Mesodermal cell (in vitro differentiated cells): ENCODE results near the gene LINC01488.

Experiments
- H3K27ac ChIP-seq: 2 replicates; pipeline ENCODE4 v1.7.0; 2013; ENCODE audit warnings: mild to moderate bottlenecking, low read depth, low read length, moderate library complexity; ENCODE audit not compliant: severe bottlenecking
- H3K36me3 ChIP-seq: 2 replicates; pipeline ENCODE4 v1.7.1; 2013; ENCODE audit warnings: mild to moderate bottlenecking, low read length, moderate library complexity; ENCODE audit not compliant: control insufficient read depth, insufficient read depth
- H3K4me1 ChIP-seq: one replicate; pipeline ENCODE4 v1.7.1; 2013; ENCODE audit warnings: mild to moderate bottlenecking, low read length; ENCODE audit not compliant: insufficient read depth, control insufficient read depth, poor library complexity, severe bottlenecking
- H3K4me3 ChIP-seq: 2 replicates; pipeline ENCODE4 v1.7.0; 2013; ENCODE audit warnings: low read length, control low read depth, mild to moderate bottlenecking; ENCODE audit not compliant: insufficient read depth, poor library complexity, severe bottlenecking; ENCODE audit errors: extremely low read depth
- H3K9me3 ChIP-seq: 2 replicates; pipeline ENCODE4 v1.7.1; 2013; ENCODE audit warnings: mild to moderate bottlenecking, low read length, moderate library complexity; ENCODE audit not compliant: control insufficient read depth
- WGBS, 2 experiments: methylation state at CpG; one replicate each; pipeline ENCODE4 v1.1.5; 2013; ENCODE audit warnings: missing lambda C conversion rate in 2 of 2; ENCODE audit not compliant: insufficient coverage in 2 of 2; 5-methylcytosine and 5-hydroxymethylcytosine counted together

LINC01488 gene

DNA sequence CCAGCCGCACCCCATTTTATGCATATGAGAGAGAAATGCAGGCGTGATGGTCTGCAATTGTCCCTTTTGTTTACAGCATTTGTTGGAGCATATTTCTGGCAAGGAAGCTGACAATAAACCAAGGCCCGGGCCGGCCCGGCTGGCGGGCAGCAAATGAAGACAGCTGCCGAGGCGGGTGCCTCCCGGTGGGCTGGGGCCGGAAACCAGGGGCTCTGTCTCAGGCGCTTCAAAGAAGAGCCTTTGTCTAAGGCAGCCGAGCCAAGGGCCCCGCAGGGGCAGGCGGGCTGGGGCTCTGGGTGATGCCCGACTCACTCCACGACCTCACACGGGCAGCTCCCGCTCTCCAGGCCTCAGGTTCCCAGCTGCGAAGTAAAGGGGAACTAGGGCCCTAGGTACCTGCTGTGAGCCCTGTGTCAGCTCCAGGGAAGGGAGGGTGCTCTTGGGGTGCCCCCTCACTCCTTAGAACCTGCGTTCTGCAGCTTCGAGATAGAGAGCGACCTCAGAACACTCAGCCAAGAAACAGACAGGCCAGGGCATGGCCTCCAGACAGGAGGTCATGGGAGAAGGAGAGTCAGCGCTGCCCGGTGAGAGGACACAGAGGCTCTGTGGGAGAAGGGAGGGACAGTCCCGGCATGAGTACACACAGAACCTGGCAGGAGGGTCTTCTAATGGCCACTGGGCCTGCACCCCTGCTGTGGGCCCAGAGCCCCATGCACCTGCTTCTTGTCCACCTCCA, 2.4 kb downstream of the LINC01488 start:
- Histone ChIP-seq H3K27ac (no peak overlapping the region), H3K4me3 (no peak overlapping the region), H3K36me3 (no peaks in the 10 kb centered on the region), H3K9me3 (no peaks in the 10 kb centered on the region), H3K4me1 (peaks cover 27% of the 10 kb centered on the region)
- WGBS, 2 experiments: 48 to 58% methylated on average over 21 to 22 of the region's 25 CpGs

DNA sequence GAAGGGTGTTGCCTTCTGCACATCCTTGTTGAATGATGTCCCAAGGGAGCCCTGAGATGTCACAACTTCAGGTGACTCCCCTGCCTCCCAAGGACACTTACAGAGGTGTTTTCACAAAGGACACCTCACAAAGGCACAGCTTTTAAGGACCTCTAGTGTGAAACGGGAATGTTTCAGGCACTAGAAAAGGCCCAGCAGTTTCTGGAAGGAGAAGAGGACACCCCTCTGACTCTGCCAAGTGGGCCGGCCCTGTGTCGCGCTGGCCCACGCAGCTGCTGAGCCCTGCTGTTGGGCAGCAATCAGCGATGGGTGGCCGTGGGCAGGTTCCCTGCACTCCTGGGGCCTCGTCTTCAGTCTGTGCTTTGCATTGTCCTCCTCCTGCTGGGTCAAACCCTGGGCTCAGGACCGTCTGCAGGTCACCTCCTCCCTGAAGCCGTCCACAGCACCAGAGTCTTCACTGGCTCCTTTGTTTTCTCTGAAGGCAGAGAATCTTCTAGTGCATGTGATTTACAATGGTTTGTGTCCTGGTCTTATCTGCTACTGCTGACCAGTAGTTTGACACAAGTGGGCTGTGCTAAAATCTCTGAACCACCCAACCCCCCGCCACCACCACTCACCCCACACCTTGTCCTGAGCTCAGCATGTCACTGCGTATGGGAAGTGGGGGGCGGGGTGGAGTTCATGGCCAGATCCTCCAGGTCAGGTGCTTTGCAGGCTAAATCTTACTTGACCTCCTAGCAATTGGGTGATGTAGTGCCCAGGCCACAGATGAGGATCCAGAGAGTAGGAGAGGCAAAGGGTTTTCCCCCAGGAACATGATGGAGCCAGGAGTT, 3.2 kb downstream of the LINC01488 start:
- Histone ChIP-seq H3K36me3 (no peaks in the 10 kb centered on the region), H3K27ac (no peak overlapping the region), H3K4me1 (peaks cover 34% of the 10 kb centered on the region), H3K9me3 (no peaks in the 10 kb centered on the region), H3K4me3 (no peak overlapping the region)
- WGBS, 2 experiments: 86 to 94% methylated on average over 10 of the region's 13 CpGs

DNA sequence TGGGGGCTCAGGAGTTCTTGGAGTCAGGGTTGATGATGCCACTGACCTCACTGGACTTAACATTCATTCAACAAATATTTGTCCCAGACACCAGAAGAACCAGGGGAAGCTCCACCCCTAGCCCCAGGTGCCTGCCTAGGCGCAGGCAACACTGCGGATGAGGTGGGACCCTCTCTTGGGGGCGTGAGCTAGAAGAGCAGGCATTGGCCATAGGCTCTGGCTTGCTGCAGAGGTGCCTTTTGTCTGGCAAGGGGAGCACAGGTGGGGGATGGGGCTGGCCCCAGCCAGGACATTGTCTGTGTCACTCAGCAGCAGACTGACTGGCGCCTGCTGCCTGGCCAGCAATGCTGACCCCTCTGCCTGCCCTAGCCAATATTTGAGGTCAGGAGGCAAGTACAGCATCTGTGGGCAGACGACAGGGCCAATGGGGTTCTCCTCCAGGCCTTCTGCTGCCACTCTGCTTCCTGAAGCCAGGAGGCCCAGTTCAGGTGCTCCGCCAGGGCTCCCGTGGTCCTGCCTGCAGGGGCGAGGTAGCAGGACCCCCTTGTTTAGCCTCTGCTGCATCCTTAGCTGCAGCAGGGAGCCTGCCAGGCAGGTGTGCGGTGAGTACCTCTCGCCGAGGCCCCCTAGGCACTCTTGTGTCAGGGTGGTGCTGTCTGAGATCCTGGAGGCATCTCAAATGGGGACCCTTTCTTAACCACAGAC, 4.0 kb downstream of the LINC01488 start:
- Histone ChIP-seq H3K4me1 (peaks cover 32% of the 10 kb centered on the region), H3K27ac (no peak overlapping the region), H3K4me3 (no peak overlapping the region), H3K9me3 (no peaks in the 10 kb centered on the region), H3K36me3 (no peaks in the 10 kb centered on the region)
- 92 to 94% methylated on average over 9 to 11 of the region's 11 CpGs for WGBS, 2 experiments

DNA sequence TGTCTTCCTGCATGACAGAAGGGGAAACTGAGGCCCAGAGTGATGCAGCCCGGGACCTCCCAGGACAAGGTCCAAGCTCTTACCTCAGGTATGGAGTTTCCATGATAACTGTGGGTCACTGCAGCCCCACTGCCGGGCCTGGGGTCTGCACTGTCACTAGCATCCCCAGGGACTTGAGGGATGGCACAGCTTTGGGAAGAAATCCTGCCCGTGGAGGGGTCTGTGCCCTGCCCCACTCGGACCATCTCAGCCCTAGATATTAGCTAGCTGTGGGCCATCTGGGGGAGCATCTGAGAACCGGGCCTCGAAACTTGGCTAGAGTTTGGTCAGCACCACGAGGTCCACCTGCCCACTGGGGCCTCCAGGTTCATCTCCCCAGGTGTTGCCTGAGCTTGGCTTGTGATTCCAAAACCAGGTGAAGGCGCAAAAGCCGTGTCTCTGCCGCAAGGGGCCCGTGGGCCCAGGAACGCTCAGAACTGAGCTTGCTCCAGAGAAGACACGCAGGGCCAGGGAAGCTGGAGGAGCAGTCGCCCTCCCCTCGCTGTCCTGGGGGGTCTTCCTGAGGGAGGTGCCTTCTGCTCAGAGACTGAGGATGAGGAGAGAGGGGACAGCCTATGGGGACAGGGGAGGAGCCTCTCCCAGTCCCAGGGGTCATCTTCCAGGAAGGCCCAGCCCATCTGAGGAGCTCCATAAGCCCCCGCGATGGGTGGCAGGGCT, 4.8 kb downstream of the LINC01488 start:
- no peak overlapping the region for H3K27ac ChIP-seq
- WGBS, 2 experiments: 89 to 92% methylated on average over 15 to 17 of the region's 17 CpGs
- H3K9me3 ChIP-seq: no peaks in the 10 kb centered on the region
- no peaks in the 10 kb centered on the region for H3K36me3 ChIP-seq
- peaks cover 32% of the 10 kb centered on the region for H3K4me1 ChIP-seq
- no peak overlapping the region for H3K4me3 ChIP-seq

DNA sequence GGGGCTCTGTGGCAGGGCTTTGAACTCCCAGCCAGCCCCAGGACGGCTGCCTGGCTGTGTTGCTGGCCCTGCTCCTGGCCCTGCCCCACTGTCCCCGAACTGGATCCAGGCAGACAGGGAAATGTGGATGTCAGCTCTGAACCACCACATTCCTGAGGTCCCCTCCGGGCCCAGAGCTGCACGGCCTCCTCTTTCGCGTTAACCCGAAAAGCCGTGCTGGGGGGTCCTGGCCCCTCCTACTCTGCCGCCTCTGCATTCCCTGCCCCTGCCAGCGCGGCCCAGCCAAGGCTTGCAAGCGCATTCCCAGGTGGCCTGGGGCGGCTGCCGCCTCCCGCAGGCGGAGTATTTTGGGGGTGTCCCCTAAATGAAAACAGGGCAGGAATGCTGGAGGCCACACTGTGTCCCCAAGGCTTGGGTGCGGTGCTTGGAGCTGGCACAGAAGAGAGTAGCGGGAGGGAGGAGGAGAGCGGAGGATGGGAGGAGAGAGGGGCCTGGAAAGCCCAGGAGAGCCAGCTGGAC, 5.4 kb downstream of the LINC01488 start:
- Histone ChIP-seq H3K36me3 (no peaks in the 10 kb centered on the region), H3K4me3 (no peak overlapping the region), H3K27ac (no peak overlapping the region), H3K9me3 (no peaks in the 10 kb centered on the region), H3K4me1 (peaks cover 32% of the 10 kb centered on the region)
- 67 to 86% methylated on average over 6 to 18 of the region's 19 CpGs for WGBS, 2 experiments

DNA sequence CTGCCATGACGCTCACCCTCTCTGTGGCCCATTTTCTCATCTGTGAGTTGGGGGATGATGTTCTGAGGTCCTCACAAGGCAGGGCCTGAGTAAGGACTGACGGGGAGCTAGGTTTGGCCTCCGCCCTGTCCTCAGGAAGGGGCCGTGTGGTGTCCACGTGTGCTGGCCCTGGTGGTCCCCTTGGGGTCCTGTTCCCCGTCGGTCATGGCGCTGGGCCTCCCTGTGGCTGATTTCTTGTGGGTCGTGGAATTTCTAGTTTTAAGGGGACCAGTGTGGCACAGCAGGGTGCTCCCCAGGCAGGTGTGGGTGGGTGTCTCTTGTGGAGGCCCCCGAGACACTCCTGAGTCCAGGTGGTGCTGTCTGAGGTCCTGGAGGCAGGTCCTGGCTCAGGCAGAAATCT, 5.9 kb downstream of the LINC01488 start:
- WGBS, 2 experiments: 88 to 89% methylated on average over 8 to 9 of the region's 10 CpGs
- no peak overlapping the region for H3K4me3 ChIP-seq
- no peak overlapping the region for H3K27ac ChIP-seq
- H3K9me3 ChIP-seq: no peaks in the 10 kb centered on the region
- H3K36me3 ChIP-seq: no peaks in the 10 kb centered on the region
- H3K4me1 ChIP-seq: peaks cover 35% of the 10 kb centered on the region

DNA sequence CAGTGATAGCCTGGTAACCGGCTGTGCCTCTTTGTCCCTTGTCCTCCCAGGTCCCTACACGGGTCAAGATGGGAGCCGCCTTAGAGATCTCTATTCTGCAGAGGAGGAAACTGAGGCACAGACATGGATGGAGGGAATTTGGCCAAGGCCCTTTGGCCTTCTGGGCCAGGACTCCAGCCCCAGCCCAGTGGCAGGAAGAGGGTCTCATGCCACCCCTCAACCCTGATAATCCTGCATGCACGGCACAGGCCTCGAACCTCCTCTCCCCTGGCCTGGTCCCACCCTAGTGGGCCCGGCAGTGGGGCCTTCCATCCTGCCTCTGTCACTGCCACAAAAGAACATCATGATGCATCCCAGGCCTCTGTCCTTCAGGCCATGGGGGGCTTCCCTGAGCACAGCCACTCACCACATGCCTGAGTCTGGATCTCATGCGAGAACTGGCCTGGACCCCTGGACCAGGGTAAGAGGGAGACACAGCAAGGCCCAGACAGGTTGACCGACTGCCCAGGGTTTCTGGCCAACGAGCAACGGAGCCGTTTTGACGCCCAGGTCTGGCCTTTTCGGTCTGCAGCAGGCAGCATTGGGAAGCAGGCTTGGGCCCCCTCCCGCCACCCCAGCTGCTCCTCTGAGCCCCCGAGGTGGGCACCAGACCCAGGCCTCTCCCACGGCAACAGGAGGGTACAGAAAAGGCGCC, 6.5 kb downstream of the LINC01488 start:
- Histone ChIP-seq H3K4me3 (no peak overlapping the region), H3K4me1 (peaks cover 41% of the 10 kb centered on the region), H3K36me3 (no peaks in the 10 kb centered on the region), H3K9me3 (no peaks in the 10 kb centered on the region), H3K27ac (no peak overlapping the region)
- WGBS, 2 experiments: 92 to 93% methylated on average over 15 to 17 of the region's 17 CpGs

DNA sequence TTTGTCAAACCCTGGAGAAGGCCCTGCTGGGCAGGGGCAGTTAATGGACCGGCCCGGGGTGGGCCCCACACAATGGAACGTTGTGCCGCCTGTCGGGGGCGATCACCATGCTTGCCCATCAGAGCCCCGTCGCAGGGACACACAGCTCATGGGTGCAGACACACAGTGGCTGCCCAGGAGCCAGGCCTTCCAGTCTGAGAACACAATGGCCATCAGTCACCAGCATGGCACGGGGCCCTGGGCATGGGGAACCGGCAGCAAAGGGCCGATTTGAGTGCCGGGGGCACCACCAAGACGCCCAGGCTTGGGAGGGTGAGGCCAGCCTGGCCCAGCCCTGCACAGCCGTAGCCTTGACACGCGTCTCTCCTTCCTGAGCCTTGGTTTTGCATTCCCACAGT, 7.1 kb downstream of the LINC01488 start:
- Histone ChIP-seq H3K9me3 (no peaks in the 10 kb centered on the region), H3K4me1 (peaks cover 46% of the 10 kb centered on the region), H3K27ac (no peak overlapping the region), H3K36me3 (no peaks in the 10 kb centered on the region), H3K4me3 (no peak overlapping the region)
- WGBS, 2 experiments: 96% methylated on average over 15 to 16 of the region's 16 CpGs

DNA sequence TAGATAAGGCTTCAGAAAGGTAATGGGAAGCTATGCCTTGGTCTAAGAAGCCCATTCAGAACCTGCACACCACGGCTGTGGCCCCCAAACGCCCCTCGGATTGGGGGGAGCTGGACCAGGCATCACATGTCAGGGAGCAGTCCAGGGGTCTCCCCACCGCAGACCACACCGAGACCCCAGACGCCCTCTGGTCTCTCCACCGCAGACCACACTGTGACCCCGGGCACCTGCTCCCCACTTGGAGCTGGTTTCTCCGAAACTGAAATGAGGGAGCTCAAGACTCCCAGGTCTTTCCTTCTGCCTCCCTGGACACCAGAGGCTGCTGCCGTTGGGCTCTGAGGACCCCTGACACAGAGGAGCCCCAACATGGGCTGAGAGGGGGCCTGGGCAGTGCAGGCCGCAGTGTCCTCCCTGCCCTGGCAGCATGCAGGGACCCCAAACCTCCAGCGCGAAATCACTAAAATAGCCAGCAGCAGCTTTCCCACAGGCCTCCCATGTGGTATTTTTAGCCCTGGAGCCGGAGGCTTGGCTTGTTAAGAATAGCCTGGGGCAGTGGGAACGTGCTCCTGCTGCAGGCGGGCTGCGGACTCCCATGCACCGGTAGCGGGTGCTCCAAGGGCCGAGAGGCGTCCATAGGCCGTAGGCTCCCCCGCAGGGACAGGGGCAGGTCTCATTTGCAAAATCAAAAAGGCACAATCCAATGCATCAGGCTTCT, 7.7 kb downstream of the LINC01488 start:
- no peak overlapping the region for H3K4me3 ChIP-seq
- H3K9me3 ChIP-seq: no peaks in the 10 kb centered on the region
- no peak overlapping the region for H3K27ac ChIP-seq
- 87 to 90% methylated on average over 20 to 21 of the region's 23 CpGs for WGBS, 2 experiments
- peaks cover 45% of the 10 kb centered on the region for H3K4me1 ChIP-seq
- no peaks in the 10 kb centered on the region for H3K36me3 ChIP-seq
